ENCODE data around the gene ITPKA.
A peak's percentile ranks its signal among the peaks of the same experiment; 100 is the strongest.

The ITPKA gene

DNA sequence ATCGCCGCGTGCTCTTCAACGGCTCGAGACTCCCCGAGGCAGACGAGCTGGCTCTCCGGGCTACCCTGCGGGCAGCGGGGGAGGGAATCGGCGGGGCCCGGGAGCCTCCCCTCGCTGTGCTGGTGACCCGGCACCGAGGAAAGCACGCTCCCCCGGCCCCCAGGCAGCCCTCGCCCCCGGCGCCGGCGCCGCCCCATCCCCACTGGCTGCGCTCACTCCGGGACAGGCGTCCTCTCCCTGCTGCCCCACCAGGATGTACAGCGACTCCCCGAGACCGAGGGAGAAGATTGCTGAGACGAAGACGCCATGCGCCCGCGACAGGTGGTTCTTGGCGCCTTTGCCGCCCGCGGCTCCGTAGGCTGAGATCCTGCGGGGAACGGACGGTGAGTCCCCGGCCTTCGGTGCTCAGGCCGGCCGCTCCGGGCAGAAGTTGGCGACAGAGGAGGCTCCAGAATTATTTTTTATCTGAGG is 18.3 kb downstream of the ITPKA start:
- peak in 1 of 2 experiments; percentile 56 for DNase-seq

DNA sequence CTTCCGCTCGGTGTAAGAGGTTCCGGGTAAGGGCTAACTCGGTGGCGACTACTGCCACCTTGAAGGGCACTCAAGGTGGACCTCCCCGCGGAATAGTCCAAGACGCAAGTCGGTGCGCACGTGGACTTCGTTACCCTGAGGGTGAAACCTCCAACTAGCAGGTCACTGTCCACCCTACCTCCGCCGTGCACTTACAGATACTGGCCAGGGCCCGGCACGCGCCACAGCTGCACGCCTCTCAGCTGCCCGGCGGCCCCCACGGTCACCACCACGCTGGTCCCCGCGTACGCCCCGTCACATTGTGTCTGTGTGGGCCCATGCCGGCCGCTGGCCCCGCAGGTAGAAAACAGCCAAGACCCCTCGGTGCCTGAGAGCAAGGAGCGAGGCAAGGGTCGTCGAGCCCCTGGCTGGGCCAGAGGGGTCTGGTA is 18.9 kb downstream of the ITPKA start:
- no peak for DNase-seq

- peak in 1 of 2 experiments; percentile 51 for DNase-seq
These were observed 19.3 kb downstream of the ITPKA start for GRCh38 chr15:41512940-41513505.

DNA sequence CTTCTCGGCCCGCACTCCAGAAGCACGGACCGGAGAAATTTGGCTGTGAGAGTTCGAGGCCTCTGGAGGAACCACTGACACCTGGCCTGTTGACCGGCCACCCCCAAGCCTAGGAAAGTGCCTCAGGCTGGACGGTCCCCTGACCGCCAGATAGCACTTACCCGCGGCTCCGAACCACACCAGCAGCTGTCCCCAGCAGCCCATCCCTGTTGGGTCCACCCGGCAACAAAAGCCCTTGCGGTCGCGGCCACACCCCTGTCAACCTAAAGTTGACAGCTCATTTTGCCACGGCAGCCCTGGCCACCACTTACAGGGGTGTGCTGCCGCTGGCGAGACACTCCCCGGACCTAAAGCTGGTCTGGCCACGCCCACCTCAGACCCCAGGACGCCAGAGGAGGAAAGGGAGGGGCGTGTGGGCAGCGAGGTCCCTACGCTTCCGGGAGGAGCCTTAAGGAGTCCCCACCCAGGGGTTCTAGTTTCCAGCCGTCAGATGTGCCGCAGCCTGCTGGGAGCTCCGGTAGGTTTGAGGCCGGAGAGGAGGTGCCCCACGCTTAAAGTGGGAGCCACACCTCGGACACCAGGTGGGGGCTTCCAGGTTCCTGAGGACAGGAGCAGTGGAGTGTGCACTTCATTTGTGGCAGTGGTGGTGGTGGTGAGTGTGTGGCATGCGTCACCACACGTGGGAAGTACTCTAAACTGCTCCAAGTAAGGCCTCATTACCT is 20.0 kb downstream of the ITPKA start, which contains the start of gene LTK:
LTK (minus strand) TSS at position 322 of the 722 bp plus-strand sequence; CDS start at position 204, 118 bp downstream.
- peak in 1 of 2 experiments; percentile 51 for DNase-seq

DNA sequence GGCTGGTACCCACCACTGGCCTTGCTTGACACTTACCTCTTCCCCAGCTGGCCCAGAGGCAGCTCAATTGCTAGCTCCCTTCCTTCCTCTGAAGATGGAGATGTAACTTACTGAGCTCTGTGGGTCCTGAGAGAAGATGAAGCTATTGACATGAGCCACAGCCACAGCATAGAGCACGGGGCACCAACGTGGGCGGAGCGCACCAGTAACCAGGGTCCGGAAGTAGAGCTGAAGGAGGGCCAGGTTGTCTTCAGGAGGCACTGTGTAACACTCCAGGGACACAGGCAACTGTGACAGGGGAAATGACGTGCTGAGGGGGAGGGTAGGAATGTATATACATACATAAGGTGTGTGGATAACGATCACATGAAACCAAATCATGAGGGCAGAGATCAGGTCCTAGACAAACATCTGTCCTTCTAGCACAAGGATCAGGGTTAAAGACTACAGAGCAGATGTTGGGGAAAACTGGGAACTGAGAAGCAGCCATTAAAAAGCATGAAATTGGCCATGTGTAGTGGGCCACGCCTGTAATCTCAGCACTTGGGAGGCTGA is 24.3 kb downstream of the ITPKA start:
- no peak for DNase-seq

- DNase-seq, result no peak
These were observed 27.0 kb downstream of the ITPKA start for GRCh38 chr15:41520636-41521035.

DNA sequence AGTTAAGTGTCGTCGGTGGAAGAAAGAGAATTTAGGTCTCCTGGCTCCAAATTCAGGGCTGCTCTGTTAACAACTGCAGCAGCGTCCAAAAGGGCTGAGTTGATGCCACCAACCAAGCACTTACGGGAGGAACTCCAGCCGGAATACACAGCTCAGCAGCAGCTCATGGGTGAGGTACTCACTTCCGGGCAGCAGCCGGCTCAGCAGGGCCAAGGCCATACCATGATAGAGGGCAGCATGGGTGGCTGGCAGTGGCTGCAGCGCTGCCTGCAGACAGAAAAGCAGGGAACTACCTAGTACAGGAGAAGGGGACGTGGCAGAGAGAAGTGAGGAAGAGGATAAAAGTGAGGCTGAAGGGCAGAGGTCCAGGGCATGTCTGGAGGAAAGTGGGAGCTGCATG is 27.9 kb downstream of the ITPKA start:
- no peak for DNase-seq

DNA sequence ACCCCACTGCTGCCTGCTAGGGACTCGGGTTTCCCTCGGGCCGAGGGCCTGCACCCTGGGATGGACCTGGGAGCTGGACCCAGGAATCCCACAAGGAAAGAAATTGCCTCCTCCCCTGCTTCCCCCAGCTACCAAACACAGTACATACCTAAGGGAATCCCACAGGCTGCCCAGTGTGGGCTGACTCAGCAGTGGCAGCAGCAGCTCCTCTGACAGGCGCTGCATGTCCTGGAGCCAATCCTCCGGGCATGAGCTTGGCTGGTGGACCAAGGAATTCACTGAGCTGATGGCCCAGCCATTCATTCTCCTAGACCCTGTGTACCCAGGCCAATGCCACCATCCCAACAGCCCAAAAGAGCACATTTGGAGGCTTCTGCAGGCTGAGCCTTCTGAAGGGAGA is 29.4 kb downstream of the ITPKA start:
- DNase-seq, result no peak

- no peak for DNase-seq
These were observed 36.8 kb downstream of the ITPKA start for GRCh38 chr15:41530363-41530956.

- DNase-seq, result no peak
These were observed 41.9 kb downstream of the ITPKA start for GRCh38 chr15:41535544-41535943.

DNA sequence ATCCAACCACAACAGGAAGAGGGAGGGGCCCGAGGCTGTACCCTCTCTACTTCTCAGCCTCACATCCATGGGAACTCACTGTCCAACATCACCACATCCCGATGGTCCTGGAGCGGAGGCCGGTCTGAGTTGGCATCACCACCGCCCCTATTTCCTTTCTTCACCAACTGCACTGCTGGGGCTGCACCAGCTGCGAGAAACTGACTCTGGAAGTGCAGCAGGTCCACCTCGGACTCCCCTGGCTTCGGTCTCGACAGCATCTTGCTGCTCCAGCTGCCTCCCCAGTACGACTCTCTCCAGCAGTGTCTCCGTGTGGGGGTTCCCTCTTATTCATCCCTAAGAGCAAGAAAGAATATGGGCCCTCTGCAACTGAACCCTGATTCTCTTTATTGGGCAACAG is 43.2 kb downstream of the ITPKA start:
- DNase-seq, result no peak

DNA sequence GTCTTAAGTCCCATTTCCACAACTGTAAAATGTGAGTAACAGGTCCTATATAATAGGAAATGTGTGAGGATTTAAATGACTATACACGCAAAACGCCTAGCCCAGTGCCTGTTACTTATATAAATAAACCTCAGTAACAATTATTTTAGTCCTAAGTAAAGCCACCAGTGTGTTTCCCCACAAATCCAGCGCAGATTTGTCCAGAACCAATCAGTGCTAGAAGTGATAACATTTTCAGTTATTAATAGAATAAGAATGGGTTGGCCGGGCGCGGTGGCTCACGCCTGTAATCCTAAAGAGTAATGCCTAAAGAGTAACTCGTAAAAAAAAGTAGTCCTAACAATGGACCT is 49.8 kb downstream of the ITPKA start:
- DNase-seq, result no peak

DNA sequence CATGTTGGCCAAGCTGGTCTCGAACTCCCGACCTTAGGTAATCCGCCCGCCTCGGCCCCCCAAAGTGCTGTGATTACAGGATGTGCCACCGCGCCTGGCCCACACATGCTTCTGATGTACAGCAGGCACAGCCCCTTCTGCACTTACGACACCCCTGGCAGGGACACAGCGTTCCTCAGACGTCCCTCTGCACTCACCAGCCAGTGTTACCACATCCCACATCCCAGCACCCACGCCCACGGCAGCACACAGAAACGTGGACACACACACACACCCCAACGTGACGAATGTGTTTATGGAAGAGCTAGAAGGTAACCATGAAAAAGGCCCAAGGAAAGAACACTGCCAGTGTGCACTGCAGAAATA is 51.0 kb downstream of the ITPKA start:
- DNase-seq, result peak in 1 of 2 experiments; percentile 24

GRCh38 chr15:41545218-41545617 is 51.5 kb downstream of the ITPKA start:
- no peak for DNase-seq

GRCh38 chr15:41546851-41547786 is 53.4 kb downstream of the ITPKA start:
- DNase-seq, result no peak

DNA sequence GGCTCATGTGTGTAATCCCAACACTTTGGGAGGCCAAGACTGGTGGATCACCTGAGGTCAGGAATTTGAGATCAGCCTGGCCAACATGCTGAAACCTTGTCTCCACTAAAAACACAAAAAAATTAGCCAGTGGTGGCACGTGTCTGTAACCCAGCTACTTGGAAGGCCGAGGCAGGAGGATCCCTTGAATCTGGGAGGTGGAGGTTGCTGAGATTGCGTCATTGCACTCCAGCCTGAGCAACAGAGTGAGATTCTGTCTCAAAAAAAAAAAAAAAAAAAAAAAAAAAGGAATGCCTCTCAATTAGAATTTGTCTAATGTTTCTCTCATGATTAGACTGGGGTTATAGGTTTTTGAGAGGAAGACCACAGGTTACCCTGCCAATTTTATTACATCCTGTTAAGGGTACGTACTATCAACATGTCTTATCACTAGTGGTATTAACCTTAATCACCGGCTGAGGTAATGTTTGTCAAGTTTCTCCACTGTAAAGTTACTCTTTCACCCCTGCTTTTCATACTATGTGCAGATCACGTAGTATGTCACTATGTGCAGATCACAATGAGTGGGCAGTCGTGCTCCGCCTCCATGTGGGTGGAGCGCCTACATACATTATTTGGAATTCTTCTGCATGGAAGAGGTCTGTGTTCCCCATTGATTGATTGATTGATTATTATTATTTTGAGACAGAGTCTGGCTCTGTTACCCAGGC is 56.5 kb downstream of the ITPKA start:
- DNase-seq, result no peak

Data from activated T-cell treated with anti-CD3 and anti-CD28 coated beads, Interleukin-2, amount 50 U/mL, for 48 hours (primary cell).